SW 1271 (cell line): Measurements from ENCODE around the gene KYAT1.

Experiments used
- DNase-seq, 2 experiments: peaks; one replicate each; lab custom pipeline; 2025; lab: John Stamatoyannopoulos, UW

Gene KYAT1

GRCh38 chr9:128881884-128882676 is at the start of gene KYAT1, which contains the start of gene LRRC8A:
TSS of gene KYAT1 (minus strand) at chr9:128881950. CDS start at chr9:128845405, 36,545 bp downstream.
TSS of gene LRRC8A (plus strand) at chr9:128882133. CDS start at chr9:128907165, 25,032 bp downstream.
- peak; percentile 90 to 96 for DNase-seq

GRCh38 chr9:128929560-128929959 is 47.8 kb upstream of the KYAT1 start:
- DNase-seq, result no peak

- no peak for DNase-seq
Observed at GRCh38 chr9:128928624-128929023, 46.9 kb upstream of the KYAT1 start.

- peak in 1 of 2 experiments; percentile 64 for DNase-seq
Observed at GRCh38 chr9:128927731-128928411, 46.1 kb upstream of the KYAT1 start.

DNA sequence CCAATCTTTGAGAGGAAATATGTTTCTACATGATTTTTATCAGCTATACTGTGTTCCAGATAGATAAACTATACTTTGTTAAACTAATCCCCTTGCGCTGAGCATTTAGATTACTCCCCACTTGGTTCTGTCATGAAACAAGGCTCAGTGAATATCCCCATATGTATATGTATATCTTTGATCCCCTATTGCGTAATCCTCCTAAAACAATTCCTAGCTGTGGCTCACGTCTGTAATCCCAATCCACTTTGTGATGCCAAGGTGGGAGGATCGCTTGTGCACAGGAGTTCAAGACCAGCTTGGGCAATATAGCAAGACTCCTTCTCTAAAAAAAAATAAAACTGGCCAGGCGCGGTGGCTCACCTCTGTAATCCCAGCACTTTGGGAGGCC is 41.7 kb upstream of the KYAT1 start:
- DNase-seq, result no peak

GRCh38 chr9:128921881-128922763 is 40.4 kb upstream of the KYAT1 start:
- DNase-seq, result no peak

DNA sequence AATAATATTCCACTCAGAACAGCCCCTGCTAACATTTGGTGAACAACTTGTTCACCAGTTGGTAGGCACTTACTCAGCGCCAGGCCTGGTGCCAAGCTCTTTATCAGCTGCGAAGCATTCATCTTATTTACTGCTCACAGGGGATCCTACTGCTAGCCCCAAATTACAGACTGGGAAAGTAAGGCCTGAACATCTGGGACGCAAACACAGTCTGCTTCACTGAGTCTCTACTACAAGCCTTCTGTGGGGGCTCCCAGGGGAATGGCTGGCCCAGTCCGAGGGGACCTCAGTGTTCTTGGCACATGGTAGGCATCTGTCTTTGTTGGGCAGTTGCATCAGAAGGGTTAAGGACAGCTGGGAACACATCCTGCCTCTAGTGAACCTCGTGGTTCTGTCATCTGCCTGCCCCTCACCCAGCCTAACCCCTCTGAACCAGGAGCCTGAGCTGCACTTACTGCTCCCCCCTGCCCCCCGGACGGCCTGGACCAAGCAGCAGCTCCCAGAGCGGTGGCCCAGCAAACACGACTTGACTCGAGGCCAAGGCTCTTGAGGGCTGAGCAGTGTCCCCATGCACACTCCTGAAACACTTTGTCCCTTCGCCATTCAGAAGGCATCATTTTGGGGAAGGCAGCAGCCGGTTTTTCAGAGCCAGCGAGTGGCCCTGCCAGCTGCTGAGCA is 38.8 kb upstream of the KYAT1 start, which contains the start of gene PHYHD1:
Gene PHYHD1 (plus strand): TSS at position 602 of the 678 bp plus-strand sequence. CDS start 1,342 bp downstream, outside the sequence.
- DNase-seq, result no peak

DNA sequence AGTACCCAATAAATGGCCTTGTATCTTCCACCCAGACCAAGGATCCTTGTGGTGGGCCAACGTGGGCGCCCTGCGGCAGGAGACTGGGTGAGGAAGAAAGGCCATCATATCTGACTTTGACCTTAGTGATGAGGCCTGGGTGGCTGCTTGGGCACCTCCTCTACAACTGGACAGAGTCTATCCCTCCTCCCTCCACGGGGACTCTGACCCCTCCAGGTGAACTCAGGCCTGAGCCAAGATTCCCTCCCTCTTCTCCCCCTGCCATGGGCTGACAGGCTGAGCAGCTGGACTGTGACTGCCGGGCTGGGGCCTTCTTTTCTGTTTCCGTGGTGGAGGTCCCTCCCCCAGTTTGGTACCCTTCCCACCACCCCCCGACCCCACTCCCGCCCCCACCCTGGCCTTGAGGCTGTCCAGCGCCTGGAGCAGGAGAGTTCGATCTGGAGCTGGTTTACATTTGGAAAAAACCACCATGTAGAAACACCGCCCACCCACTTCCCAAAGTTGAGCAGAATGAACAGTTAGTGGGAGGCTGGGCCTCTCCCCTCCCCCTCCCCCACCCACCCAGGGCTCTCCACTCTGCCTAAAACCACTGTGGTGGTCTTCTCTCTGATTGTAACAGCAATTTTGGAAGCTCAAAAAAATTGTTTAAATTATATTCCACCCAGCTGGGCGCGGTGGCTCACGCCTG is 37.8 kb upstream of the KYAT1 start:
- DNase-seq, result no peak

DNA sequence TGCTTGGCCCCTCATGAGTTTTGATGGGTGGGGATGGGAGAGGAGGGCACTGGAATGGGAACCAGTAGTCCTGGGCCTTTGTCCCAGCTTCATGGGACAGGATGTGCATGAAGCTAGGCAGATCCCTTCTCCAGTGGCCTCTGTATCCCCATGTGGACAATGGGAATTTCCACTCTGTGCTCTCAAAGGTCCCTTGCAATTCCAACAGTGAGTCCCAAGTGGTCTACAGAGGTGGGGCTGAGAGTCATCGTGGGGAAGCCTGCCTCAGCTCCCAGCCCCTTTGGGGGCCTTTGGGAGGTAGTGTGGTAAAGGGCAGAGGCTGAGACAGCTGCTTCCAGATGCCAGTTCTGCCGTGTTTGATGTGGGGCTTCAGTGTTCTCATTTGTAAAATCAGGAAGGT is 37.2 kb upstream of the KYAT1 start:
- DNase-seq, result no peak

DNA sequence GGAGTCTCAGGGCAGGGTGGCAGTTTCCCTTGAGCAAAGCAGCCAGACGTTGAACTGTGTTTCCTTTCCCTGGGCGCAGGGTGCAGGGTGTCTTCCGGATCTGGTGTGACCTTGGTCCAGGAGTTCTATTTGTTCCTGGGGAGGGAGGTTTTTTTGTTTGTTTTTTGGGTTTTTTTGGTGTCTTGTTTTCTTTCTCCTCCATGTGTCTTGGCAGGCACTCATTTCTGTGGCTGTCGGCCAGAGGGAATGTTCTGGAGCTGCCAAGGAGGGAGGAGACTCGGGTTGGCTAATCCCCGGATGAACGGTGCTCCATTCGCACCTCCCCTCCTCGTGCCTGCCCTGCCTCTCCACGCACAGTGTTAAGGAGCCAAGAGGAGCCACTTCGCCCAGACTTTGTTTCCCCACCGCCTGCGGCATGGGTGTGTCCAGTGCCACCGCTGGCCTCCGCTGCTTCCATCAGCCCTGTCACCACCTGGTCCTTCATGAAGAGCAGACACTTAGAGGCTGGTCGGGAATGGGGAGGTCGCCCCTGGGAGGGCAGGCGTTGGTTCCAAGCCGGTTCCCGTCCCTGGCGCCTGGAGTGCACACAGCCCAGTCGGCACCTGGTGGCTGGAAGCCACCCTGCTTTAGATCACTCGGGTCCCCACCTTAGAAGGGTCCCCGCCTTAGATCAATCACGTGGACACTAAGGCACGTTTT is 35.5 kb upstream of the KYAT1 start:
- DNase-seq, result no peak

DNA sequence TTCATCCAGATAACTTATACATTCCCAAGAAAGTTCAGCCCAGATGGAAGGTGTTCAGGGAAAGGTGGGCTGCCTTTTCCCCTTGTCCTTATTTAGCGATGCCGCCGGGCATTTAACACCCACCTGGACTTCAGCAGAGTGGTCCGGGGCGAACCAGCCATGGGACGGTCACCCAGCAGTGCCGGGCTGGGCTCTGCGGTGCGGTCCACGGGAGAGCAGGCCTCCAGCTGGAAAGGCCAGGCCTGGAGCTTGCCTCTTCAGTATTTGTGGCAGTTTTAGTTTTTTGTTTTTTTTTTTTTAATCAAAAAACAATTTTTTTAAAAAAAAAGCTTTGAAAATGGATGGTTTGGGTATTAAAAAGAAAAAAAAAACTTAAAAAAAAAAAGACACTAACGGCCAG is 35.0 kb upstream of the KYAT1 start:
- DNase-seq, result no peak

DNA sequence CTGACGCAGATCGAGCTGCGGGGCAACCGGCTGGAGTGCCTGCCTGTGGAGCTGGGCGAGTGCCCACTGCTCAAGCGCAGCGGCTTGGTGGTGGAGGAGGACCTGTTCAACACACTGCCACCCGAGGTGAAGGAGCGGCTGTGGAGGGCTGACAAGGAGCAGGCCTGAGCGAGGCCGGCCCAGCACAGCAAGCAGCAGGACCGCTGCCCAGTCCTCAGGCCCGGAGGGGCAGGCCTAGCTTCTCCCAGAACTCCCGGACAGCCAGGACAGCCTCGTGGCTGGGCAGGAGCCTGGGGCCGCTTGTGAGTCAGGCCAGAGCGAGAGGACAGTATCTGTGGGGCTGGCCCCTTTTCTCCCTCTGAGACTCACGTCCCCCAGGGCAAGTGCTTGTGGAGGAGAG is 34.5 kb upstream of the KYAT1 start:
- no peak for DNase-seq

DNA sequence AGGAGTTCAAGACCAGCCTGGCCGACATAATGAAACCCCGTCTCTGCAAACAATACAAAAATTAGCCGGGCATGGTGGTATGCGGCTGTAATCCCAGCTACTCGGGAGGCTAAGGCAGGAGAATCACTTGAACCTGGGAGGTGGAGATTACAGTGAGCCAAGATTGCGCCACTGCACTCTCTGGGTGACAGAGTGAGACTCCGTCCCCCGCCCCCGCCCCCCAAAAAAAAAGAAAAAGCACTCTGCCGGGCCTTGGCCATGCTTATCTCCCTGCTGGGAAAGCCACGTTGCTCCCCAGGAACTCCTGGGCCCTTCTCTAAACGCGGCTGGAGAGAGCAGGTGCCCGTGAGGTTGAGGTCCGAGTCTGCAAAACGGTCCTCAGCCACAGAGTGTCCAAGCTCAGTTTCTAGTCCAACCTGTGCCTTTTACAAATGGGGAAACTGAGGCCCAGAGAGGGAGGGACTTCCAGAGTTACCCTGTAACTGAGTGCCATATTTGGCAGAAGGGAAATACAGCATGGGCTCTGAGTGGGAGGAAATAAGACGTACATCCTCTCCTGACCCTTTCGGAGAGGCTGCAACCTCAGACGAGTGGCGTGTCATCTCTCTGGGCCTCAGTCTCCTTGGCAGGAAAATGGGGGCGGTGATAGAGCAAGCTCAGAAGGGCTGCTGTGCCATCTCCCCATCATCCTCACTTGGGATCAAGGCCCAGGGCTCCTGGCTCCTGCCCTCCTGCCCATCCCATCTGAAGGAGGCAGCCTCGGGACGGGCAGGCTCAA is 32.4 kb upstream of the KYAT1 start:
- no peak for DNase-seq

GRCh38 chr9:128913048-128913900 is 31.5 kb upstream of the KYAT1 start:
- no peak for DNase-seq

DNA sequence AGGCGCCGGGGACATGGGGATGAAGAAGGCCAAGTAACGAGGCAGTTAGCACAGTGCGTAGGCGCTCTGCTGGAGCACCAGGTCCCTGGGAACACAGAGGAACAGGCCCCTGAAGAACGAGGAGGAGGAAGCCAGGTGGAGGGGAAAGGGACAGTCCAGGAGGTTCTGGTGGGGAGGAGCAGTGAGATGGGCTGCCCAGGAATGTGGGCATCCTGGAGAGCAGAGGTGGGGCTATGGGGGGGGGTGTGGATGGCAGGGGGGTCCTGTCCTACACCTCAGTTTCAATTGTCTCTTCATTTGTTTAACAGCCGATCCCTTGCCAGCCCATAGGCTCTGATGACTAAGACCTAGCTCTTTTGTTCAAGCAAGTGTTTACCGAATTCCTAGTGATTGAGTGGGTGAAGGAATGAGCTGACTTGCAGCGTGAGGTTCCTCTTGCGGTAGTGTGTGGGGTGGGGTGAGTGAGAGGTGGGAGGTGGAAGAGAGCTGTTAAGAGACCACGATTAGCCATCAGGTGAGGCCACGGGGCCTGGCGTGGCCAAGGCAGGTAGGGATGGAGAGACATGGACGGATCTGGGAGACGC is 30.6 kb upstream of the KYAT1 start:
- peak in 1 of 2 experiments; percentile 35 for DNase-seq

DNA sequence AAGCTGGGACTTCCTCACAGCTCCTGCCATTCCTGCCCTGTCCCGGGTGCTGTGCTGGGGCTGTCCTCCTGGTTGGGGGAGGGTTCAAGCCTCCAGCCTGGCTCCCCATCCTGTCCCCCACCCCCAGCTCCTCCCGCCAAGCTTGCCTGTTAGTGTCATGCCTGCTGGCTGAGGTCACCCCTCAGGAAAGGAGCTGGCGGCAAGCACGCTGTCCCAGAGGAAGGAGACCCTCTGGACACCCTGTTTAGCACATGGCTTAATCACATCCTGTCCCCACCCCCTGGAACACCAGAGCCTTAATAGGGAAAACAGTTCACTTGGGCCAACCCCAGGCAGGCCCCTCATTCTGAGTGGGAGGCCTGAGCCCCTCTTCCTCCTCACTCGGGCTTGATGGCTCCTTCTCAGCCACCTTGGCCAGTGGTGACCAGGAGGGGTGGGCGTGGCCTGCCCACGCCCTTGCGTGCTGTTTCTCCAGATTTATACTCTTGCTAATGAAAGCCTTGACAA is 29.8 kb upstream of the KYAT1 start:
- DNase-seq, result peak; percentile 62 to 66

GRCh38 chr9:128910906-128911305 is 29.2 kb upstream of the KYAT1 start:
- no peak for DNase-seq

DNA sequence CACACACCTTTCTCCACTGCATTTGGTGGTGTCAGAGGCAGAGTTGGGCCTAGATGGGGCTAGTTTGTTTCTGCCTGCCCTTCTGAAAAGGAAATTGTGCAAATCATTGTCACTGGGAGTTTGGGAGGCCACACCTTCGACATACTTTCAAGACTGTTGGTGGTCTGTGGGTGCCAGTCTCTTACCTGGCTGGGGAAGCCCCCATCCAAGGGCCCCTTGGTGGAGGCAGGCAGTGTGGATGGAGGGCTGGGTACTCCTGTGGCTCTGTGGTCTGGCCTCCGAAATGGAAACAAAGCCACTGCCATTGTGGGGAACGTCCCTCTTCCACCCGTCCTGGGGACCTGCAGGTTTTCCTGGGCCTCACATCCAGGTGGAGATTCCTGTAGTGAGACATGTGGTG is 28.1 kb upstream of the KYAT1 start:
- no peak for DNase-seq
